GM12875 (cell line): ENCODE data around the gene XPO1.
"Not testable (repeated sequence)": the region's sequence is repeated elsewhere in the genome, so short reads cannot be mapped to it uniquely, and the experiment has no call there.

Experiments used
- H3K4me3 ChIP-seq: one replicate; pipeline ENCODE4 v1.5.1; 2011; ENCODE audit warnings: low read depth, low read length, control low read depth
- TF ChIP-seq, protein P1 (sequence below): IDR thresholded peaks from 2 replicates; pipeline ENCODE4 v1.5.1; 2011; ENCODE audit warnings: low read depth, mild to moderate bottlenecking, control low read depth, inconsistent platforms, low read length, moderate library complexity, borderline replicate concordance; ENCODE audit not compliant: insufficient read depth

XPO1 gene

DNA sequence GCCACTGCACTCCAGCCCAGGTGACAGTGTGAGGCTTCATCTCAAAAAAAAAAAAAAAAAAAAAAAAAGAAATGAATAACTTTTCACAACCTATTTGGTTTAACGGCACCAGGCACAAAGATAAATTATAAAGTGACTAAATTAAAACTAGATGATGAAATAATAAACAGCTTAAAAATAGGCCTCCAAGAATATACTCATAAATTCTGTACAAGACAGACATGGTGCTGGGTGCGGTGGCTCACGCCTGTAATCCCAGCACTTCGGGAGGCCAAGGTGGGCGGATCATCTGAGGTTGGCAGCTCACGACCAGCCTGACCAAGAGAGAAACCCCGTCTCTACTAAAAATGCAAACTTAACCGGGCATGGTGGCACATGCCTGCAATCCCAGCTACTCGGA is 87.0 kb downstream of the XPO1 start:
- H3K4me3 ChIP-seq: no peak overlapping the region
- TF ChIP-seq, protein P1, sequence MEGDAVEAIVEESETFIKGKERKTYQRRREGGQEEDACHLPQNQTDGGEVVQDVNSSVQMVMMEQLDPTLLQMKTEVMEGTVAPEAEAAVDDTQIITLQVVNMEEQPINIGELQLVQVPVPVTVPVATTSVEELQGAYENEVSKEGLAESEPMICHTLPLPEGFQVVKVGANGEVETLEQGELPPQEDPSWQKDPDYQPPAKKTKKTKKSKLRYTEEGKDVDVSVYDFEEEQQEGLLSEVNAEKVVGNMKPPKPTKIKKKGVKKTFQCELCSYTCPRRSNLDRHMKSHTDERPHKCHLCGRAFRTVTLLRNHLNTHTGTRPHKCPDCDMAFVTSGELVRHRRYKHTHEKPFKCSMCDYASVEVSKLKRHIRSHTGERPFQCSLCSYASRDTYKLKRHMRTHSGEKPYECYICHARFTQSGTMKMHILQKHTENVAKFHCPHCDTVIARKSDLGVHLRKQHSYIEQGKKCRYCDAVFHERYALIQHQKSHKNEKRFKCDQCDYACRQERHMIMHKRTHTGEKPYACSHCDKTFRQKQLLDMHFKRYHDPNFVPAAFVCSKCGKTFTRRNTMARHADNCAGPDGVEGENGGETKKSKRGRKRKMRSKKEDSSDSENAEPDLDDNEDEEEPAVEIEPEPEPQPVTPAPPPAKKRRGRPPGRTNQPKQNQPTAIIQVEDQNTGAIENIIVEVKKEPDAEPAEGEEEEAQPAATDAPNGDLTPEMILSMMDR: no peak

- TF ChIP-seq, protein P1: no peak
- H3K4me3 ChIP-seq: no peak overlapping the region
Observed at GRCh38 chr2:61450144-61450543, 88.0 kb downstream of the XPO1 start.

- no peak overlapping the region for H3K4me3 ChIP-seq
- TF ChIP-seq, protein P1: no peak
Observed at GRCh38 chr2:61448229-61448628, 89.9 kb downstream of the XPO1 start.

DNA sequence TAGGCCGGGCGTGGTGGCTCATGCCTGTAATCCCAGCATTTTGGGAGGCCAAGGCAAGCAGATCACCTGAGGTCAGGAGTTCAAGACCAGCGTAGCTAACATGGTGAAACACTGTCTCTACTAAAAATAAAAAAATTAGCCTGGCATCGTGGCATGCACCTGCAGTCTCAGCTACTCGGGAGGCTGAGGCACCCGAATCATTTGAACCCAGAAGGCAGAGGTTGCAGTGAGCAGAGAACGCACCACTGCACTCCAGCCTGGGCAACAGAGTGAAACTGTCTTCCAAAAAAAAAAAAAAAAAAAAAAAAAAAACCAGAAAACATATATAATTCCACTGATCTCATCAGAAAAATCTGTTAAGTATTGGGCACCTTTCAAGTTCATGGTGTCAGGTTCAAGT is 91.2 kb downstream of the XPO1 start:
- H3K4me3 ChIP-seq: not testable (repeated sequence)

DNA sequence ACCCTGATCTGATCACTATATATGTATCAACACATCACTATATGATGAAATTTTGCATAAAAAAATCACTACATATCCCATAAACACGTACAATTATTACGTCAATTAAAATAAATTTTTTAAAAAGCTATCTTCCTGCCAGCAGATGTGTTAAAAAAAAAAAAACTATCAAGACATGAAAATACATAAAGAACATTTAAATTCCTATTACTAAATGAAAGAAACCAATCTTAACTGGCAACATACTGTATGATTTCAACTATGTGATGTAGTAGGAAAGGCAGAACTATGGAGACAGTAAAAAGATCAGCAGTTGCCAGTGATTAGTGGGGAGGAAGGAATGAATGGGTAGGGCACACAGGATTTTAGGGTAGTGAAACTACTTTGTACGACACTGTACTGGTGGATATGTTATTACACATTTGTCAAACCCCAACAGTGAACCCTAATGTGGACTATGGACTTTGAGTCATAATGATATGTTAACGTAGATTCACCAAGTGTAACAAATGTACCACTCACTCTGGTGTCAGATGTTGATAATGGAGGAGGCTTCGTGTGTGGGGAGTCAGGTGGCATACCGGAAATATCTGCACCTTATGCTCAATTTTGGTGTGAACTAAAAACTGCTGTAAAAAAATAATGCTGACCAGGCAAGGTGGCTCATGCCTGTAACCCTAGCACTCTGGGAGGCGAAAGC is 94.7 kb downstream of the XPO1 start:
- H3K4me3 ChIP-seq: no peak overlapping the region
- TF ChIP-seq, protein P1: no peak

DNA sequence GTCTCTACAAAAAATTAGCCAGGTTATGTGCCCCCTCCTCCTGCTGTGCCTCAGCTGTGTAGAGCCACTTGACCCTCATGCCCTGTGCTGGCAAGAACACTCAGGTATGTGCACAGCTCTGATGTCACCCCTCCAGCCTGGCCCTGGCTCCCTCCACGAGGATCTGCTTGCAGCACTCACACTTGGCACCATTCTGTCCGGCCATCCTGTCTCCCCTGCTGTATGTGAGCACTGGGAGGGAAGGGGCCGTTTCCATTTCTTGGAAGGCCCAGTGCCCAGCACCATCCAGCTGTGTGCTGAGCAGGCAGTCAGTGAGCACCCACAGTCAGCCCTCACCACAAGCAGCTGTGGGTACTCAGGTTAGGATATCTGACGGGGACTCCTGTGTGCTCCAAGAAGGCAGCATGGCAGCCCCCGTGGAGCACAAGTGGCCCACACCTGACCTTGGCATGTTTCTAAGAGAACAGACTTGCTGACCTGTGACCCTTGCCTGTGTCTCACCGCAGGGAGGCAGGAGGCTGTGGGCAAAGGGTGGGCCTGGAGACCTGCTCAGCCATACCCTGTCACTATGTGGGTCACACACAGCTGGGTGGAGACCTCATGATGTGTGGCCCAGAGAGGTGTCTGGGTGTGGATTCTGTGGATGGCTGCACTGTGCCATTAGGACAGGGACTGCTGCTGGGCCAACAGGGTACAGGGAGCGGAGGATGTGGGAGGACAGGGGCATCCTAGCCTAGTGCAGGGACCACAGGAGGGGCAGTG is 98.7 kb downstream of the XPO1 start:
- TF ChIP-seq, protein P1: no peak
- no peak overlapping the region for H3K4me3 ChIP-seq

GRCh38 chr2:61438670-61439069 is 99.5 kb downstream of the XPO1 start:
- TF ChIP-seq, protein P1: no peak
- no peak overlapping the region for H3K4me3 ChIP-seq

DNA sequence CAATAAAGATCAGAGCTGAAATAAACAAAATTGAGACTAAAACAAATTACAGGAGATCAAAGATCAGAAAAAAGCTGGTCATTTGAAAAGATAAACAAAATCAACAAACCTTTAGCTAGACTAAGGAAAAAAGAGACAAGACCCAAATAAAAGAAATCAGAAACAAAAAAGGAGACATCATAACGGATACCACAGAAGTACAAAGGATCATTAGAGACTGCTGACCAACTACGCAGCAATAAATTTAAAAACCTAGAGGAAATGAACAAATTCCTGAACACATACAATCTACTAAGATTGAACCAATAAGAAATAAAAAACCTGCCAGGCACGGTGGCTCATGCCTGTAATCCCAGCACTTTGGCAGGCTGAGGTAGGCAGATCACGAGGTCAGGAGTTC is 101.0 kb downstream of the XPO1 start:
- H3K4me3 ChIP-seq: no peak overlapping the region

More for the DNA sequence above, 101.0 kb downstream of the XPO1 start:
- TF ChIP-seq, protein P1: no peak
